ENCODE measurements around the gene SLC4A4.

The SLC4A4 gene

GRCh38 chr4:71476240-71476639, 137.4 kb downstream of the SLC4A4 start:
- no peak for DNase-seq

- no peak for DNase-seq
Measured at GRCh38 chr4:71486550-71487343, 147.9 kb downstream of the SLC4A4 start.

GRCh38 chr4:71487344-71487920, 148.6 kb downstream of the SLC4A4 start:
- DNase-seq = no peak

DNA sequence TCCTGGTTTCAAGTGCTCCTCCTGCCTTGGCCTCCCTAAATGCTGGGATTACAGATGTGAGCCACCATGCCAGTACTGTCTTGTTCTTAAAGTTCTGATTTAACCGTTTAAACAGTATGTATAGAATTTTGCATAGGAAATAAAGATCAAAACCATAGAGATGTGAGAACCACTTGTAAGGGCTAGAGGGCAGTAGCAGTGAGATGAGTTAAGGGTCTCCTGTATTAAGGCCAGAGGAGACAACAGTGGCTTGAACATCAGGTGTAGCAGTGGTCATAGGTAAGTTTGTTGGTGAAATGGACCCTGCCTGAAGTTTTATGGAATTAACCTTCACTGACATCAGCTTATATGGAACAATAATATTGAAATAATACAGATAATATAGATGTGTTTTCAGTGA, 155.7 kb downstream of the SLC4A4 start:
- DNase-seq = no peak

DNA sequence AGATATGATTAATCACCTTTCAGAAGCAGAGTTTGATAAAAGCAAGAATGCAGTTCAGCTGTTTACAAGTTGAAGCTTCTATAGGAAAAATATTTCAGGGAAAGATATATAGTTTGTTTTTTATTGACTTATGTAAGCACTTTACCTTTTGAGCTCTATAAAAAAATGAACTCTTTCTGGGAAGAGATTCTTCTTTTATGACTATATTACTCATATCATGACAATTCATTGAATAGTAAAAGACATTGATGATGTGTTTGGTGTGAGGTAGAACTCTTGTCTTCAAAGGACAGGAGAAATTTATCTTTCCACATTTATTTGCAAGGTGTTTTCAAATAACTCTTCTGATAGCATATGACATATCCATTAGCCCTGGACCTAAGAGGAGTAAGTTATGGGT, 156.6 kb downstream of the SLC4A4 start:
- DNase-seq = no peak

DNA sequence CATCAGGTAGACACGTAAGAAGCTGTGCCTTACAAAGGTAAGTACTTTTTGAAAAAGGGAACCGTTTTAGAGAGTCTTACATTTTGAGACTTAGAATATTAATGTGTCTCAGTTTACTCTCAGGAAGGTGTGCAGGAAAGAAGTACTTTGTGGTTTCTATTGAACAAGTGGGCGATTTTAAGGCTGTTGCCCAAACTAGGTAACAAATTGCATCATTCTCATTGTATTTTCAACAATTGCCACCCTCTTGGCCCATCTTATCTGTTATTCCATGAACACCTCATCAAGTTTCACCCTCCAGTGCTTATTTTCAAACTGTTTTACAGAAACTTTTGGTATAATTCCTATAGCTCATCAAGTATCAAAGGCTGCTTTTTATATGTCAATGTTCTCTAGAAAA, 158.3 kb downstream of the SLC4A4 start:
- no peak for DNase-seq

DNA sequence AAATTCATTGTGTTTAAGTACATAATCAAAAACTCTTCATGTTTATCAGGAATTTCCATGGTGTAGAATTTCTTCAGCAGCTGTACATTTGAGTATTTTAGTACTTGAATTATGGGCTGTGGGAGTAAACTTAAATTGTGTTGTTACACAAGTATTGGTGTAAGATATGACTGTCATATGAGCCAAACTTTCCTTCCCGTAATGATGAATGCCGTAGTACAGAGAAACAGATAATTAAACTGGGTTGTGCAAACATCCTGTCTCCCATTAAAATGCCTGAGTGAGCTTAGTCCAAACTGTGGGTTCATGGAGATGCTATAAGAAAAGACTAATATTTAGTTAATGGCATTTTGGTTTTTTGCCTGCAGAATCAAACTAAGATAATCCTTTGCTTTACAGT, 159.2 kb downstream of the SLC4A4 start:
- no peak for DNase-seq

DNA sequence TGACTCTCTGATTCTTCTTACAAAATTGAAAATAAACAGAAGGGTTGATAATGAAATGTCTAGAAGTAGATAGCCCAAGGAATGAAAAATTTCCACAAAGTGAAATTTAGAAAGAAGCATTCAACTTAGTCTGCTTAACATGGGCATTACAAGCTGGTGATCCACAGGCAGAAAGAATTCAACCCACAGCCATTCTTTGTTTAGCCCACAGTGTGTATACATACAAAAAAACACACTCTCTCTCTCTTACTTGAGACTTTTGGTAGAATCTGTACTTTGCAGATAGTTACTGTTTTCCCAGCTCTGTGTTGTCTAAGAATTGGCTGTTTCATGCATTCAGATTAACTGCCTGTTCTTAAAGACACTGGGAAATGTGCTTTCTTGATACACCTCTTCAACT, 159.8 kb downstream of the SLC4A4 start:
- no peak for DNase-seq

DNA sequence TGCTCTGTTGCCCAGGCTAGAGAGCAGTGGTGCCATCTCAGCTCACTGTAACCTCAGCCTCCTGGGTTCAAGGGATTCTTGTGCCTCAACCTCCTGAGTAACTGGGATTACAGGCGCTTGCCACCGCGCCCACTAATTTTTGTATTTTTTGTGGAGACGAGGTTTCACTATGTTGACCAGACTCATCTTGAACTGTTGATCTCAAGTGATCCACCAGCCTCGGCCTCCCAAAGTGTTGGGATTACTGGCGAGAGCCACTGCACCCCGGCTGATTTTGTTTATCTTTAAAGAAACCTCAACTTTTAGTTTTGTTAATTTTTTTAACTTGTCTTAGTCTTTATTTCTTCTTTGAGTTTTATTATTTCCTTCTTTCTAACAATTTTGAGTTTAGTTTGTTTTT, 163.2 kb downstream of the SLC4A4 start:
- DNase-seq = no peak

- DNase-seq = no peak
Measured at GRCh38 chr4:71518283-71518989, 179.6 kb downstream of the SLC4A4 start.

GRCh38 chr4:71520308-71520707, 181.5 kb downstream of the SLC4A4 start:
- DNase-seq = no peak

GRCh38 chr4:71520850-71521249, 182.0 kb downstream of the SLC4A4 start:
- no peak for DNase-seq

GRCh38 chr4:71524756-71525155, 185.9 kb downstream of the SLC4A4 start:
- DNase-seq = no peak

DNA sequence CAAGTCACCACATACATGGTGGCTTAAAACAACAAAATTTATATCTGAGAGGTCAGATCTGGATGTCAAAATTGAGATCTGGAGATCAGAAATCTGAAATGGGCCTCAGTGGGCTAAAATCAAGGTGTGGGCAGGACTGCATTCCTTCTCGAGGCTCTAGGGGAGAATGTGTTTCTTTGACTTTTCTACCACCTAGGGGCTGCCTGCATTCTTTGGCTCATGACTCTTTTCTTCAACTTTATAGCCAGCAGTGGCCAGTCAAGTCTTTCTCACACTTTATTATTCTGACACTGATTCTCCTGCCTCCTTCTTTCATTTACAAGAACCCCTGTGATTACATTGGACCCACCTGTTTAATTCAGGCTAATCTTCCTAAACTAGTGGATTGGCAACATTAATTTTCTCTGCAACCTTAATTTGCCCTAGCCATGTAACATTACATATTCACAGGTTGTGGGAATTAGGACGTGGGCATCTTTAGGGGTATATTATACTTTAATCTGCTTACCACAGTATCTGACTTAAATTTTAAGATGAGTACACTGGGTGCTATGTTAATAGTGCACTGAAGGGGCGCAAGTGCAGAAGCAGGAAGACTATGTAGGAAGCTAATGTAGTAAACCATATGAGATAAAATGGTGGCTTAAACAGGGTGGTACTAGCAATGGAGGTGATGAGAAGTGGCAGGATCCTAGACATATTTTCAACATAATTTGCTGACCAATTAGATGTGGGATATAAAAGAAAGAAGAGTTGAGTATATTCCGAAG, 188.0 kb downstream of the SLC4A4 start:
- DNase-seq = no peak

DNA sequence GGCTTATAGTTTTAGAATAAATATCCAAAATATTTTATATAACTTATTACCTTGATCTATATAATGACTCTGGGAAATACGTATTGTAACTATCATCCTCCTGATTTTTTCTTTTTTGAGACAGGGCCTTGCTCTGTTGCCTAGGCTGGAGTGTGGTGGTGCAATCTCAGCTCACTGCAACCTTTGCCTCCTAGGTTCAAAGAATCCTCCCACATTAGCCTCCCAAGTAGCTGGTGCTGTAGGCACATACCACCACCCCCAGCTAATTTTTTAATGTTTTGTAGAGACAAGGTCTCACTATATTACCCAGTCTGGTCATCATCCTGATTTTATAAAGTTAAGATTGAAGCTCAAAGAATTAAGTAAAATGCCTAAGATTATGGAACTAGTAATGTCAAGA, 193.6 kb downstream of the SLC4A4 start:
- DNase-seq = no peak

DNA sequence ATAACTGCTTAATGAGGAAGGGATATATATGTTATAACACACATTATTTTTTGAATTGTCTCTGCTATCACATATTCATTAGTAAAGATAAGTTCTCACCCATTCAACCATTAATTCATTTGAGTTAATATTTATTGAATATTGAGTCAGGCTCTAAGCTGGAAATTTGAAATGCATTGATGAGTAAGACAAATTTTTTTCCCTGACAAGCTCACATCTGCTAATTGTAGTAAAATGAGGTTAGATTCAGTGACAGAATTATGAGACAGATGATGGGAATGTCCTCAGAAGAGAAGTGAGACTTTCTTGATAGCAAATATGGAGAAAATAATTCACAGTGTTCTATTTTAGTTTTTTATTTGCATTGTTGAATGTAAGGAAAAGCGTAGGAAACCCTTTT, 194.3 kb downstream of the SLC4A4 start:
- DNase-seq = no peak

DNA sequence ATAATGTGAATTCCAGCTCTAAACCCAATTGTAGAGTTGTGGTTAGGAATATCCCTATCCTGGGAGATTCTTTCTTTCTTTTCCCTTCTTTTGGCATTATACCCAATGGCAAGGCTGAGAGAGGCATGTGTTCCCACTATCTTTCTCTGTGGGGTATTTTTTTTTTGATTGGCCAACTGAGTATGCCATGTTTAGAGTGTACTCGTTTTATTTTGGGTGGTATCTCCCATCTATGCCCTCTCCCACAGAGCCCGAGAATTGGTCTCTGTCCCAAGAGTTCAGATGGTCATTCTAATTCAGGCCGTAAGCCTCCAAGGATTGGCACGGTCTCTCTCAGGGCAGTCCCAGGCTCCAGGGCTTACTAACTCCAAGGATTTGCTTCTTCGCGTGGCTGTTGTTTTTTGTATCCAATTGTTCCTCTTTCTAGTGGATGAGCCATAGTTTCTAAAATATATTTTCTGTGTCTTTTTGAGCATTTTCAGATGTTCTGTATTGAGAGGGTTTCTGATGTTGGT, 198.8 kb downstream of the SLC4A4 start:
- DNase-seq = no peak

GRCh38 chr4:71538528-71538927, 199.7 kb downstream of the SLC4A4 start:
- no peak for DNase-seq

- DNase-seq = no peak
Measured at GRCh38 chr4:71540749-71541269, 202.0 kb downstream of the SLC4A4 start.

GRCh38 chr4:71541541-71541940, 202.7 kb downstream of the SLC4A4 start:
- DNase-seq = no peak

- DNase-seq = no peak
Measured at GRCh38 chr4:71545168-71545567, 206.3 kb downstream of the SLC4A4 start.

GRCh38 chr4:71549516-71550160, 210.8 kb downstream of the SLC4A4 start:
- no peak for DNase-seq

Measured in femur (tissue), 1 donor.